Placental pericyte (primary cell): ENCODE measurements around the gene SH2B3. TPM values are rescaled to one million over a fixed set of nuclear protein-coding genes. Genes with fewer than 3 reads are reported as not detected.

ENCODE experiments used
- total RNA-seq: library from RNA; depleted of rRNA; stranded (reverse); fragments of >200 nt; gene quantifications from 2 replicates; pipeline ENCODE4 v1.2.3, GENCODE V29; 2012

The SH2B3 gene
- 32.4 and 148 TPM in 2 replicates for total RNA-seq

GRCh38 chr12:111405859-111406473 is at the start of gene SH2B3:
TSS of gene SH2B3 (plus strand) at chr12:111405923. CDS start at chr12:111418146, 12,223 bp downstream.

GRCh38 chr12:111368788-111369495 is 36.8 kb upstream of the SH2B3 start, which contains the start of gene PHETA1:
TSS of gene PHETA1 (minus strand) at chr12:111369095. CDS start at chr12:111363427, 5,668 bp downstream.

Other genes with a start within 250 kb of the SH2B3 start
- gene PHETA1, start 36.8 kb upstream of the SH2B3 start, total RNA-seq = 5.9 and 12.2 TPM in 2 replicates
- gene ATXN2, start 193.4 kb downstream of the SH2B3 start, total RNA-seq = 49.2 and 55.3 TPM in 2 replicates